ENCODE data around the gene LCE6A.

LCE6A gene

DNA sequence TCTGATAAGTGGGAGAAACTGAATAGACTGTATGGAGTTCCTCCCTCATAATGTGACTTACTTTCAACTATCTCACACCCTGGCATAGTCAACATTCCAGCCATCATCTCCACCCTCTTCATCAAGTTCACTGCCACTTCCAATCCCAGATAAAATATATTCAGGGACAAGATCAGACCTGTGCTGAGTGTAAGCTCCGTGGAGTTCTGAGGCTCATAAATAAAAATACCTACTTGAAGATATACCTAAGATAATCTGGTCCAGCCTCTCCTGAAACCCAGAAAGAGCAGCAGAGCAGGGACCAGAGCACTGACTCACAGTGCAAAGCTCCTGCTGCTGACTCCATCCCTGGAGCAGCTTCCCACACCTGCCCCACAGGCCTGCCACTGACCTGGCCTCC lies 15.4 kb downstream of the LCE6A start:
- in situ Hi-C loops (cut with MboI; ENCODE audit: low sequenced_read_pairs, unreplicated experiment) = no loop called here
- DNase-seq (ENCODE audit: low spot score) = no peak
- TF ChIP-seq, protein P1, sequence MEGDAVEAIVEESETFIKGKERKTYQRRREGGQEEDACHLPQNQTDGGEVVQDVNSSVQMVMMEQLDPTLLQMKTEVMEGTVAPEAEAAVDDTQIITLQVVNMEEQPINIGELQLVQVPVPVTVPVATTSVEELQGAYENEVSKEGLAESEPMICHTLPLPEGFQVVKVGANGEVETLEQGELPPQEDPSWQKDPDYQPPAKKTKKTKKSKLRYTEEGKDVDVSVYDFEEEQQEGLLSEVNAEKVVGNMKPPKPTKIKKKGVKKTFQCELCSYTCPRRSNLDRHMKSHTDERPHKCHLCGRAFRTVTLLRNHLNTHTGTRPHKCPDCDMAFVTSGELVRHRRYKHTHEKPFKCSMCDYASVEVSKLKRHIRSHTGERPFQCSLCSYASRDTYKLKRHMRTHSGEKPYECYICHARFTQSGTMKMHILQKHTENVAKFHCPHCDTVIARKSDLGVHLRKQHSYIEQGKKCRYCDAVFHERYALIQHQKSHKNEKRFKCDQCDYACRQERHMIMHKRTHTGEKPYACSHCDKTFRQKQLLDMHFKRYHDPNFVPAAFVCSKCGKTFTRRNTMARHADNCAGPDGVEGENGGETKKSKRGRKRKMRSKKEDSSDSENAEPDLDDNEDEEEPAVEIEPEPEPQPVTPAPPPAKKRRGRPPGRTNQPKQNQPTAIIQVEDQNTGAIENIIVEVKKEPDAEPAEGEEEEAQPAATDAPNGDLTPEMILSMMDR (IDR thresholded peaks at IDR 0.05; ENCODE audit: borderline replicate concordance, control extremely low read depth, extremely low read depth, insufficient read depth, missing control alignments) = no peak

DNA sequence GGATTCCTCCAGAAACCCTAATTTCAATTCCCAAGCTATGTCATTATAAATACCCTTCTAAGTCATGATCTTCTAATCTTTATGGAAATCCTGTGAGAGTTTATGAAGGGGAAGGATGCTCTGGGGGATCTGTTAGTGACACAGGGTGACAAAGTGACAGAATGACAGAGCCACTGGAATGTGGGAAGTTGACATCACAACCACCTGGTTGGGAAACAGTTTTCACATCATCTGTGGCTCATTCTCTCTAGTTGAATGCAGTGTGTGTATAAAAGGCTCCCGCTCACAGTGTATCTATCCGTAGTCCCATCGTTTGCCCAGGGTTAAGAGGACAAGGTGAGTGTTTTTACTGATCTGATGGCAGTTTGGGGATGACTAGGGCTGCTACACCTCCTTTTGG lies 17.0 kb downstream of the LCE6A start, which contains the start of gene LCE7A:
TSS of gene LCE7A (plus strand) at position 301 of the 400 bp plus-strand sequence. CDS start 702 bp downstream, outside the sequence.
- TF ChIP-seq, protein P1 (IDR thresholded peaks at IDR 0.05; ENCODE audit: borderline replicate concordance, control extremely low read depth, extremely low read depth, insufficient read depth, missing control alignments) = no peak
- in situ Hi-C loops (cut with MboI; ENCODE audit: low sequenced_read_pairs, unreplicated experiment) = no loop called here
- no peak for DNase-seq (ENCODE audit: low spot score)

DNA sequence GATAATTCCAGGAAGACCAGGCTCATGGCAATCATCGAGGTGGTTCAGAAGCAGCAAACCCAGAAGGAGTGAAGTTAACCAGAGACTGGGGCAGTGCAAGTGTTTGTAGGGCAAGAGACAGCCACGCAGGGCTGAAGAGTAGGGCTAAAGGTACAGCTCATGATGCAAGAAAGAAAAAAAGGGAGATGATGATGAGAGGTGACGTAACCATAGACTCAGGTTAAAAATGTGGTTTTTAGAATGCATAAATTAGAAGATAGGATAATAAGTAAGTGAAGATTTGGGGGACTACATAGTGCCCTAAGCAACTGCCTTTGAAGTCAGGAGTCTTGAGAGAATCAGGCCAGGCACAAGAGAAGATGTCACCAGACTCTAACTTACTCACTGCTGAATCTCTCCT lies 17.5 kb downstream of the LCE6A start:
- in situ Hi-C loops (cut with MboI; ENCODE audit: low sequenced_read_pairs, unreplicated experiment) = no loop called here
- TF ChIP-seq, protein P1 (IDR thresholded peaks at IDR 0.05; ENCODE audit: borderline replicate concordance, control extremely low read depth, extremely low read depth, insufficient read depth, missing control alignments) = no peak
- no peak for DNase-seq (ENCODE audit: low spot score)

DNA sequence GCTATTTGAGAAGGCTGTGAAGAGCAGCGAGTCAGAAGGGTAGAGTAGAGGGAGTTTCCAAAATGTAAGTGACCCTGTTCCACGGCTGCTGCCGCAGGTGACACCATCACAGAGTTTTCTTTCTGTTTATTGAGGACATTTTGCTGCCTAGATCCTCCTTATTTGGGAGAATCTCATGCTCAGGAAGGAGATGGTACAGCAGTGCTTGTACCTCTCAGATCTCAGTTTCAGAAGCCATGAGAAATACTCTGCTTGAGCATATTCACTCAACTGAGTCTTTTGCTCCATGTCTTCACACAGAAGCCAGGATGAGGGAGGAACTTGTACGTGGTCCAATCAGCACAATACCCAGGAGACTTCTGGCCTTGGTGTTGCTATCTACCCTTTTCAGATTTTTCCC lies 18.7 kb downstream of the LCE6A start:
- TF ChIP-seq, protein P1 (IDR thresholded peaks at IDR 0.05; ENCODE audit: borderline replicate concordance, control extremely low read depth, extremely low read depth, insufficient read depth, missing control alignments) = no peak
- in situ Hi-C loops (cut with MboI; ENCODE audit: low sequenced_read_pairs, unreplicated experiment) = no loop called here
- DNase-seq (ENCODE audit: low spot score) = no peak

DNA sequence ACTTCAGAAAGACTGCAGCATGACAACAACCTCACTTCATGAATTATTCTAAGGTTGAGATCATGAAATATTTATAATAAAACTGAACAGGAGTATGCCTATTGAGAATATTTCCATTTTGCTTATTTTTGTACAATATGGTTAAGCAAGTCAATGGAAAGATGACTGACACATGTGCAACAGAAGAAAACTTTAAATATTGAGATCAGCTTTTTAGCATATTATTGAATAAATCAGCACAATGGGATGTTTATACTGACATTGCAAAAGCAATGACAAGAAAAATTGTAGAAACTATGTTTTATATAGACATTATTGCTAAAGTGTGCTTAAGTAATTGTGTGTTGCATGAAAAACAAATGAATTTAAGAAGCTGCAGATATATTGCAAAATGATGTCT lies 21.8 kb downstream of the LCE6A start:
- TF ChIP-seq, protein P1 (IDR thresholded peaks at IDR 0.05; ENCODE audit: borderline replicate concordance, control extremely low read depth, extremely low read depth, insufficient read depth, missing control alignments) = no peak
- DNase-seq (ENCODE audit: low spot score) = no peak
- in situ Hi-C loops (cut with MboI; ENCODE audit: low sequenced_read_pairs, unreplicated experiment) = no loop called here

DNA sequence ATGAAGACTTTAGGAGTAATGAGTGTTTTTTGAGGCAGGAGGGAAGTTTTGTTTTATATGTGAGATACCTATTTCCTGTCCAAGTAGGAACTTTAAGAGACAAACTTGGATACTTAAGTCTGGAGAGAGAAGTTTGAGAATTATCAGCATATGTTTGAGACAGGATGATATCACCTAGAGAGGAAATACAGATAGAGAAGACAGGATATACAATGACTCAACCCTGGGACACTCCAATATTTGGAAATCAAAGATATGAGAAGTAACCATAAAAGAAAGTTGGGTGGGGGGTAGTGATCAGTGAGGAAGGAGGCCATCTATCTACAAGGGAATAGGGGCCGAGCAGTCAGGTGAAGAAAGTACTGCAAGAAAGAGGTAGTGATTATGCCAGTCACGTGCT lies 23.7 kb downstream of the LCE6A start:
- TF ChIP-seq, protein P1 (IDR thresholded peaks at IDR 0.05; ENCODE audit: borderline replicate concordance, control extremely low read depth, extremely low read depth, insufficient read depth, missing control alignments) = no peak
- DNase-seq (ENCODE audit: low spot score) = no peak
- in situ Hi-C loops (cut with MboI; ENCODE audit: low sequenced_read_pairs, unreplicated experiment) = no loop called here

Measured in GM13976 (cell line).